CD4-positive, alpha-beta memory T cell (primary cell): Measurements from ENCODE around the gene NRG3. TPM values are rescaled to one million over a fixed set of nuclear protein-coding genes. Genes with fewer than 3 reads are reported as not detected.

Experiments
- CTCF ChIA-PET: fragments of 350-600 bp; sonication (Branson Sonifier 250); formaldehyde crosslinking; loops from one replicate; lab custom pipeline; 2021; ENCODE audit warnings: inconsistent platforms; ENCODE audit not compliant: partially characterized antibody; lab: Charles Lee
- POLR2A ChIA-PET: fragments of 350-600 bp; sonication (Branson Sonifier 250); formaldehyde crosslinking; loops from one replicate; lab custom pipeline; 2021; ENCODE audit not compliant: partially characterized antibody; lab: Charles Lee
- DNase-seq, 5 donors: peaks; one replicate each; pipeline versions ENCODE4 v3.0.0 to v3.0.0-alpha.2; 2020 to 2022; ENCODE audit warnings: mixed read lengths in 1 of 5
- H3K27ac ChIP-seq: one replicate; pipeline ENCODE4 v1.7.0; 2013; ENCODE audit warnings: low read depth, low read length
- H3K27me3 ChIP-seq: 2 replicates; pipeline ENCODE4 v1.7.0; 2013; ENCODE audit warnings: mild to moderate bottlenecking, low read length, moderate library complexity; ENCODE audit not compliant: insufficient read depth
- H3K36me3 ChIP-seq: 2 replicates; pipeline ENCODE4 v1.7.0; 2013; ENCODE audit warnings: mild to moderate bottlenecking, low read length, moderate library complexity; ENCODE audit not compliant: insufficient read depth
- H3K4me1 ChIP-seq: 2 replicates; pipeline ENCODE4 v1.7.0; 2013; ENCODE audit warnings: mild to moderate bottlenecking, low read length, moderate library complexity; ENCODE audit not compliant: insufficient read depth
- H3K4me3 ChIP-seq, 2 donors: one replicate each; pipeline ENCODE4 v1.7.0; 2013; ENCODE audit warnings: low read length in 2 of 2, mild to moderate bottlenecking in 1 of 2
- H3K9me3 ChIP-seq, 2 donors: one replicate each; pipeline ENCODE4 v1.7.0; 2013; ENCODE audit warnings: low read length in 2 of 2, control low read depth in 1 of 2; ENCODE audit not compliant: control insufficient read depth in 1 of 2
- H3K27ac Mint-ChIP-seq, 7 donors: one replicate each; pipeline ENCODE4 v1.8.0; 2020 to 2021; ENCODE audit warnings: mixed read lengths in 7 of 7, mild to moderate bottlenecking in 6 of 7, inconsistent platforms in 3 of 7, moderate library complexity in 3 of 7
- H3K27me3 Mint-ChIP-seq, 2 donors: one replicate each; pipeline ENCODE4 v1.8.0; 2020 to 2021; ENCODE audit warnings: mixed read lengths in 2 of 2
- H3K36me3 Mint-ChIP-seq, 2 donors: one replicate each; pipeline ENCODE4 v1.8.0; 2020 to 2021; ENCODE audit warnings: mixed read lengths in 2 of 2, inconsistent platforms in 1 of 2, mild to moderate bottlenecking in 1 of 2
- H3K4me1 Mint-ChIP-seq, 4 donors: one replicate each; pipeline ENCODE4 v1.8.0; 2020 to 2021; ENCODE audit warnings: mixed read lengths in 4 of 4, mild to moderate bottlenecking in 1 of 4
- H3K4me3 Mint-ChIP-seq, 8 donors: one replicate each; pipeline ENCODE4 v1.8.0; 2020 to 2021; ENCODE audit warnings: mixed read lengths in 8 of 8, mild to moderate bottlenecking in 7 of 8, moderate library complexity in 6 of 8, inconsistent platforms in 3 of 8
- H3K9me3 Mint-ChIP-seq, 8 donors: one replicate each; pipeline ENCODE4 v1.8.0; 2020 to 2021; ENCODE audit warnings: mixed read lengths in 8 of 8, mild to moderate bottlenecking in 5 of 8, inconsistent platforms in 3 of 8, moderate library complexity in 1 of 8
- intact Hi-C: fragments of 100-400 bp; cut with micrococcal nuclease; formaldehyde crosslinking; loops from one replicate; pipeline ENCODE4 v1.15.1; 2023
- polyA plus RNA-seq, 2 donors: library from polyadenylated mRNA; unstranded; fragments of 300-500 nt; fragmentation: Illumina TruSeq; gene quantifications; one replicate each; pipeline ENCODE4 v1.2.3, GENCODE V29; 2021
- total RNA-seq, 2 experiments: library from RNA; stranded (reverse); gene quantifications; one replicate each; pipeline ENCODE4 v1.2.3, GENCODE V29; 2021

The NRG3 gene
- total and polyA plus RNA-seq, 4 experiments from 2014 or later = not detected

DNA sequence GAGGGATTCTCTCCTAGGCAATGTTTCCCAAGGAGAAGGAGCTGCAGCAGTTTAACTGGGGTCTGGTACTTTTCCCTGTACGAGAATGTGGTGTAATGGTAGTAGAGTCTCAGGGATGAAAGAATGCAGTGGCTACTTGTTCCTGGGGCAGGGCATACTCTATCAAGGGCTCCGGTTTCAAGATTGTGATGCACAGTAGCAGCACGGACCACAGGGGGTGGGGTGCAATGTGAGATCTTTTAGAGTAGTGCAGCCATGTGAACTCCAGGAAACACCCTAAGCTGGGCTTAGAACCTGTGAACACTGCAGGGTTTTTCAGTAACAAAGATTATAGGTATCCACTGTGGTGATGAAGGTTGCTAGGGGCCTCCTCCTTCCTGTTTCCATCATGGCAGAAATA is 903.9 kb downstream of the NRG3 start:
- Mint-ChIP-seq H3K4me3 (no peak overlapping the region), H3K27ac (no peak overlapping the region)
- intact Hi-C loops = no loop called here

GRCh38 chr10:82796510-82796909 is 921.5 kb downstream of the NRG3 start:
- ChIA-PET POLR2A (no interaction called here), CTCF (no interaction called here)
- no peaks in the 10 kb centered on the region for H3K9me3 ChIP-seq
- H3K36me3 ChIP-seq = no peaks in the 10 kb centered on the region
- no peaks in the 10 kb centered on the region for H3K27me3 ChIP-seq
- Mint-ChIP-seq H3K4me1 (no peaks in the 10 kb centered on the region), H3K27ac (no peak overlapping the region), H3K9me3 (peaks cover 0 to 6% (median 1%) of the 10 kb centered on the region in 8 donors), H3K27me3 (no peaks in the 10 kb centered on the region), H3K36me3 (no peaks in the 10 kb centered on the region), H3K4me3 (no peak overlapping the region)
- intact Hi-C loops = no loop called here
- no peak overlapping the region for H3K27ac ChIP-seq
- no peaks in the 10 kb centered on the region for H3K4me1 ChIP-seq
- DNase-seq = no peak
- H3K4me3 ChIP-seq = no peak overlapping the region

More for the DNA sequence above, 903.9 kb downstream of the NRG3 start:
- H3K4me3 ChIP-seq = no peak overlapping the region
- H3K4me1 ChIP-seq = no peaks in the 10 kb centered on the region
- H3K36me3 ChIP-seq = no peaks in the 10 kb centered on the region
- H3K27me3 Mint-ChIP-seq = no peaks in the 10 kb centered on the region
- peaks cover 0 to 32% (median 22%) of the 10 kb centered on the region in 8 donors for H3K9me3 Mint-ChIP-seq
- no peaks in the 10 kb centered on the region for H3K9me3 ChIP-seq
- DNase-seq = no peak
- no peaks in the 10 kb centered on the region for H3K36me3 Mint-ChIP-seq
- H3K4me1 Mint-ChIP-seq = no peaks in the 10 kb centered on the region
- no peaks in the 10 kb centered on the region for H3K27me3 ChIP-seq
- H3K27ac ChIP-seq = no peak overlapping the region
- ChIA-PET CTCF (no interaction called here), POLR2A (no interaction called here)

GRCh38 chr10:82801289-82801688 is 926.3 kb downstream of the NRG3 start:
- no peaks in the 10 kb centered on the region for H3K36me3 Mint-ChIP-seq
- Histone ChIP-seq H3K27me3 (no peaks in the 10 kb centered on the region), H3K36me3 (no peaks in the 10 kb centered on the region), H3K4me3 (no peak overlapping the region), H3K9me3 (no peaks in the 10 kb centered on the region), H3K27ac (no peak overlapping the region), H3K4me1 (no peaks in the 10 kb centered on the region)
- intact Hi-C loops = no loop called here
- H3K27me3 Mint-ChIP-seq = no peaks in the 10 kb centered on the region
- no peak for DNase-seq
- peaks cover 0 to 7% (median 2%) of the 10 kb centered on the region in 8 donors for H3K9me3 Mint-ChIP-seq
- no peaks in the 10 kb centered on the region for H3K4me1 Mint-ChIP-seq
- ChIA-PET CTCF (interaction anchor here (1.8 kb wide), 1 partner anchor 15 kb away, joined by 4 read pairs; no protein-coding TSS in a partner anchor), POLR2A (no interaction called here)
- H3K4me3 Mint-ChIP-seq = no peak overlapping the region
- H3K27ac Mint-ChIP-seq = no peak overlapping the region

- DNase-seq = no peak
- no peak overlapping the region for H3K4me3 ChIP-seq
- no peaks in the 10 kb centered on the region for H3K4me1 ChIP-seq
- H3K27ac ChIP-seq = no peak overlapping the region
- POLR2A ChIA-PET = no interaction called here
- Mint-ChIP-seq H3K36me3 (no peaks in the 10 kb centered on the region), H3K4me3 (no peak overlapping the region), H3K4me1 (no peaks in the 10 kb centered on the region), H3K9me3 (peaks cover 0 to 2% (median 0%) of the 10 kb centered on the region in 8 donors), H3K27ac (no peak overlapping the region), H3K27me3 (no peaks in the 10 kb centered on the region)
- no peaks in the 10 kb centered on the region for H3K9me3 ChIP-seq
- no peaks in the 10 kb centered on the region for H3K27me3 ChIP-seq
- CTCF ChIA-PET = no interaction called here
- no peaks in the 10 kb centered on the region for H3K36me3 ChIP-seq
- intact Hi-C loops = no loop called here
Measured at GRCh38 chr10:82811621-82812020, 936.6 kb downstream of the NRG3 start.

DNA sequence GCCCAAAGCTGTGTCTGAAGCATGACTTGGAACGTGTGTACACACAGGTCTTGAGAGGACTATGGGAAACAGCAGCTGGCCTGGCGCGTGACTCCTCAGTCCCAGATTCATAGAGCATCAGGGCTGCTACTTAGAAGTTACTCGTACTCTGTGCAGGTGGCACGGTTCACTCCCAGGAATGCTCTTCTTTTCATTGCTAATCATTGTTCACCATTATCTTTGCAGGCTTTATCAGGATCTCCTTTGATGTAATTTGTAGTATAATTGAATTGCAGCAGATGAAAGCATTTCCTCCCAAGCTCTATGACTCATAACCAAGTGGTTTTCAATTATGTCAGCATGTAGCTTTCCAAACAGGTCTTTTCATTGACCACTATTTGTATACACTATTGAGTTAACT is 938.9 kb downstream of the NRG3 start:
- ChIA-PET POLR2A (no interaction called here), CTCF (no interaction called here)
- no peaks in the 10 kb centered on the region for H3K4me1 Mint-ChIP-seq
- no peaks in the 10 kb centered on the region for H3K36me3 Mint-ChIP-seq
- H3K27me3 ChIP-seq = no peaks in the 10 kb centered on the region
- H3K27ac Mint-ChIP-seq = no peak overlapping the region
- H3K9me3 Mint-ChIP-seq = peaks cover 0 to 8% (median 2%) of the 10 kb centered on the region in 8 donors
- H3K27me3 Mint-ChIP-seq = no peaks in the 10 kb centered on the region
- no peak overlapping the region for H3K4me3 Mint-ChIP-seq
- intact Hi-C loops = no loop called here
- no peak overlapping the region for H3K27ac ChIP-seq
- no peaks in the 10 kb centered on the region for H3K9me3 ChIP-seq
- no peak overlapping the region for H3K4me3 ChIP-seq
- no peaks in the 10 kb centered on the region for H3K4me1 ChIP-seq
- H3K36me3 ChIP-seq = no peaks in the 10 kb centered on the region
- DNase-seq = no peak

- peaks cover 0 to 8% (median 2%) of the 10 kb centered on the region in 8 donors for H3K9me3 Mint-ChIP-seq
- no peak overlapping the region for H3K27ac Mint-ChIP-seq
- intact Hi-C loops = no loop called here
- POLR2A ChIA-PET = no interaction called here
- H3K4me1 Mint-ChIP-seq = no peaks in the 10 kb centered on the region
- H3K27me3 Mint-ChIP-seq = no peaks in the 10 kb centered on the region
- no peak overlapping the region for H3K27ac ChIP-seq
- no peaks in the 10 kb centered on the region for H3K4me1 ChIP-seq
- H3K9me3 ChIP-seq = no peaks in the 10 kb centered on the region
- H3K36me3 ChIP-seq = no peaks in the 10 kb centered on the region
- no peak for DNase-seq
- no peaks in the 10 kb centered on the region for H3K36me3 Mint-ChIP-seq
- CTCF ChIA-PET = no interaction called here
- no peaks in the 10 kb centered on the region for H3K27me3 ChIP-seq
- H3K4me3 ChIP-seq = no peak overlapping the region
- no peak overlapping the region for H3K4me3 Mint-ChIP-seq
Measured at GRCh38 chr10:82814635-82815034, 939.6 kb downstream of the NRG3 start.

DNA sequence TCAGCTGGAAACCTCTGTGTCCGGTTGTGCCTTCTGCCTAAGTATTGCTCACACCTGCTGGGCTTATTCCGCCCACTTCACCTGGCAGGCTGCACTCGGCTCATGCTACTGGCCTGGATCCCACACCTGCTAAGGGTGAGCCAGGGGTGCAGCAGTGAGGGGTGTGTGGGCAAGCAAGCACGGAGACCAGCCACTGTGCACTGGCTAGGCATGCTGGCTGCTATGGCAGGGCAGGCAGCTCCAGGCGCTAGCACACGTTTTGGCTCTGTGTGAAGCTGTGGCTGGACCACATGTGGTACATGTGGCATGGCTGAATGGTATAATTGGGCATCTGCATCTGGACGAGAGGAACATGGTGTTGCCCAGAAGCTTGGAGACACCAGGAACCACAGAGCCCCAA is 940.7 kb downstream of the NRG3 start:
- Mint-ChIP-seq H3K9me3 (peaks cover 0 to 8% (median 2%) of the 10 kb centered on the region in 8 donors), H3K27me3 (no peaks in the 10 kb centered on the region), H3K4me3 (no peak overlapping the region), H3K4me1 (no peaks in the 10 kb centered on the region), H3K27ac (no peak overlapping the region), H3K36me3 (no peaks in the 10 kb centered on the region)
- no peaks in the 10 kb centered on the region for H3K9me3 ChIP-seq
- H3K27me3 ChIP-seq = no peaks in the 10 kb centered on the region
- intact Hi-C loops = no loop called here
- CTCF ChIA-PET = interaction anchor here (1.3 to 1.6 kb wide), 2 partner anchors 9 to 14 kb away, joined by 3 to 4 read pairs; no protein-coding TSS in a partner anchor
- no peaks in the 10 kb centered on the region for H3K36me3 ChIP-seq
- DNase-seq = no peak
- H3K4me3 ChIP-seq = no peak overlapping the region
- H3K27ac ChIP-seq = no peak overlapping the region
- POLR2A ChIA-PET = no interaction called here
- no peaks in the 10 kb centered on the region for H3K4me1 ChIP-seq
